Stimulated activated CD8-positive, alpha-beta memory T cell treated with anti-CD3 and anti-CD28 coated beads, Interleukin-7, amount 100 ng/mL, for 1 hour (primary cell): Measurements from ENCODE around the gene IER2.
"Not testable (repeated sequence)": the region's sequence is repeated elsewhere in the genome, so short reads cannot be mapped to it uniquely, and the experiment has no call there.

Source experiments
- DNase-seq, 2 donors: peaks; one replicate each; pipeline ENCODE4 v3.0.0-alpha.2; 2020; ENCODE audit warnings: low read depth in 2 of 2

IER2 gene

DNA sequence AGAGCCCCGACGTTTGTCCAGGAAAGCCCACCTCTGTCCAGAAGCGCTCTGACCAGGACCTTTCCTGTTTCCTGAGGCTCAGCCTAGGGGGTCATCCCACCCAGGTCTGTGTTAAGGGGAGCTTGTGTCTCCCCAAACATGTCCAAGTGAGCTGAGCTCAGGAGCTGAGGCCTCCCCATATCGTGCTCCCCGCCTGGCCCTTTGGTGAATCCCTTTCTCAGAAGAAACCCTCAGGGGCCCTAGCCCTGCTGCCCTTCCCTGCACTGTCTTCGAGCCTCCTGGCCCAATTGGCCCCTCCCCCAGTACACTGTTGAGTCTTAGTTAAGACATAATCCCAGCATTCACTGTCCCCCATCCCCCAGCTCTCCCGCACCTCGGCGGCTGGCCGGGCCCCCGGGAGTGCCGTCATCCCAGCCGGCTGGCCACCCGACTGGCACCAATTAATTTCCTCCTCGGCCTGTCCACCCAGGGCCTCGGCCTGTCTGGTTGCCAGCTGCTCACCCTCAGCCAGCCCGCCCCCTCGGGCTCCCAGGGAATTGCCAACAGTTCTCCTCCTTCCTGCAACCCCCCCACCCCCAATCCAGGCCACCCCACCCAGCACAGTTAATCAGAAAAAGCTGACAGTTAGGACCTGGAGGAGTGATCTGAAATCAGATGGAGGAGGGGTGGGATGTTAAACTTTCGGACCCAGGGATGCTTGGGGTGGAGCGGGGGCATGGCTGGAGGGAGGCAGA, 13.6 kb downstream of the IER2 start:
- no peak for DNase-seq

- no peak for DNase-seq
These were observed 14.3 kb downstream of the IER2 start for GRCh38 chr19:13164343-13165161.

DNA sequence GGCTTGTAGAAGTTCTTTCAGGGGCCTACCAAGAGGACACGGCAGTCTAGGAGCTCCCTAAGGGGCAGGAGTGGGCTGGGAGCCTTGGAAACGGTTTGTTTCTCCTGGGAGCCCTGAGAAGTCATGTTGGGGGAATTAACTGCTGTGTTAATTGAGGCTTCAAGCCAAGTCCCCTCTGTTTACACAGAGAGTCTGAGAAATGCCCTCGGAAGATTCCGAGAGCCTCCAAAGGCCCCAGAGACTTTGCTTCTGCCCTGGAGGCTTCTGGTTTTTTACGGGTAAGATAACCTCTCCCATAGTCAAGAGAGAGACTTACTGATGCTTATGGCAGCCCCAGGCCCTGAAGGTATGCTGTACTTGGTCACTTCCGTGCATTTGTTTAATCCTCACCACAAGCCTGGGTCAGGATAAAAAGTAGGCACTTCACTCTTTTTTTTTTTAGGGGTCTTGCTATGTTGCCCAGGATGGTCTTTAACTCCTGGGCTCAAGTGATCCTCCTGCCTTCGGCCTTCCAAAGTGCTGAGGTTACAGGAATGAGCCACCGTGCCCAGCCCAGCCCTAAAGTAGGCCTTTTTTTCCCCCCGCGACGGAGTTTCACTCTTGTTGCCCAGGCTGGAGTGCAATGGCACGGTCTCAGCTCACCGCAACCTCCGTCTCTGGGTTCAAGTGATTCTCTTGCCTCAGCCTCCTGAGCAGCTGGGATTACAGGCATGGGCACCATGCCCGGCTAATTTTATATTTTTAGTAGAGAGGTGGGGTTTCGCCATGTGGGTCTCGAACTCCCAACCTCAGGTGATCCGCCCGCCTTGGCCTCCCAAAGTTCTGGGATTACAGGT, 15.2 kb downstream of the IER2 start:
- no peak for DNase-seq

- DNase-seq = not testable (repeated sequence)
These were observed 15.9 kb downstream of the IER2 start for GRCh38 chr19:13166151-13166550.

DNA sequence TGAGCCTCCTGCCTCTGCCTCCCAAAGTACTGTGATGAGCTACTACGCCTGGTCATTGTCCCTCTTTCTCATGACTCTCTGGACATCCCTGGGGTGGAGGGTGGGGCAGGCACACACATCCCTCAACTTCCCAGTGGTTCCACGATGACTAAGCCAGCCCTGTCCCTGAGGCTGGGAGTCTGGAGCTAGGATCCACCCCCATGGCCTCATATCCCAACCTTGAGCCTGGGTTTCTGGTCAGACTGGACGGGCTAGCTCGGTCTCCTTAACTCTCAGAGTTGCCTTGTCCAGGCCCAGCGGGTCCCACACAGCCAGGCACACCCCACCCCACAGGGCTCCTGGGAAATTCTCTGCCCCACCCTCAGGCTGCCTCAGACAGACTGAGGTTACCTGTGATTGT, 19.6 kb downstream of the IER2 start:
- DNase-seq = no peak

DNA sequence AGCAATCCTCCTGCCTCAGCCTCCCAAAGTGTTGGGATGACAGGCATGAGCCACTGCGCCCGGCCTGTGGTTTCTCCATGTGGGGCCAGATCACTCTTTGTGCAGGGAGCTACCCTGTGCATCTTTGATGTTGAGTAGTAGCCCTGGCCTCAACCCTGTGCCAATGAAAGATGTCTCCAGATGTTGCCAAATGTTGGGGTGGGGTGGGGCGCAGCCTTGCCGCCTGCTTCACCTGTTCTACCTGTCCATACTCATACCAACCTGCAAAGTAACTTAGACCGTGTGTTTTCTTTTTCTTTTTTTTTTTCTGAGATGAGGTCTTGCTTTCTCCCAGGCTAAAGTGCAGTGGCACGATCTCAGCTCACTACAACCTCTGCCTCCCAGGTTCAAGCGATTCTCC, 20.9 kb downstream of the IER2 start:
- no peak for DNase-seq

DNA sequence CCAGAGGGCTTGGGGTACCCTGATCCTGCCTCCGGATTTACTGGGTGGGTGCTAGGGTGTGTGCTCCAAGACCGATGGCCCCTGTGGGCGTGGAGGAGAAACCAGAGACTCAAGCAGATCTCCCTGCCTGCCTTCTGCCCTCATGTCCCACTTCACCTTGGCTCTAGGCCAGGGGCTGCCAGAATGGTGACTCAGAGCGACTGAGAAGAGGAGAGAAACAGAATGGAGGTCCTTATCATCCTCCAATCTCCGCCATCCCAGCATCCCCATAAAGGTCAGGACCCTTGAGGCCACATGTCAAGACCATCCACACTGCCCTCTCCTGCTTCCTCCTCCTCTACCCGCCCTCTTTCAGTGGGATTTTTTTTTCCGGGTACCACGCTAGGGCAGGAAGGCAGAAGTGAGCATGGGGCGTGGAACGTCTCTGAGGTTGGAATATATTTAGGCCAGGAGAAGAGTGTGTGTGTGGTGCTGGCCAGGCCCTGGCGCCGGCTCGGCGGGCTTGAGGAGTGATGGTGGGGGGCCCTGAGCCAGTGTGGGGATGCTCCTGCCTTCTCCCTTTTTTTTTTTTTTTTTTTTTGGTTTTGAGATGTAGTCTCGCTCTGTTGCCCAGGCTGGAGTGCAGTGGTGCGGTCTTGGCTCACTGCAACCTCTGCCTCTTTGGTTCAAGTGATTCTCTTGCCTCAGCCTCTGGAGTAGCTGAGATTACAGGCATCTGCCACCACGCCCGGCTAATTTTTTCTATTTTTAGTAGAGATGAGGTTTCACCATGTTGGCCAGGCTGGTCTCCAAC, 22.3 kb downstream of the IER2 start:
- peak in 1 of 2 donors; percentile 75 for DNase-seq

GRCh38 chr19:13173139-13173737, 23.0 kb downstream of the IER2 start:
- DNase-seq = no peak

GRCh38 chr19:13176345-13176744, 26.1 kb downstream of the IER2 start:
- DNase-seq = no peak

- DNase-seq = not testable (repeated sequence)
These were observed 27.4 kb downstream of the IER2 start for GRCh38 chr19:13177584-13177983.

GRCh38 chr19:13178291-13178690, 28.1 kb downstream of the IER2 start:
- not testable (repeated sequence) for DNase-seq

DNA sequence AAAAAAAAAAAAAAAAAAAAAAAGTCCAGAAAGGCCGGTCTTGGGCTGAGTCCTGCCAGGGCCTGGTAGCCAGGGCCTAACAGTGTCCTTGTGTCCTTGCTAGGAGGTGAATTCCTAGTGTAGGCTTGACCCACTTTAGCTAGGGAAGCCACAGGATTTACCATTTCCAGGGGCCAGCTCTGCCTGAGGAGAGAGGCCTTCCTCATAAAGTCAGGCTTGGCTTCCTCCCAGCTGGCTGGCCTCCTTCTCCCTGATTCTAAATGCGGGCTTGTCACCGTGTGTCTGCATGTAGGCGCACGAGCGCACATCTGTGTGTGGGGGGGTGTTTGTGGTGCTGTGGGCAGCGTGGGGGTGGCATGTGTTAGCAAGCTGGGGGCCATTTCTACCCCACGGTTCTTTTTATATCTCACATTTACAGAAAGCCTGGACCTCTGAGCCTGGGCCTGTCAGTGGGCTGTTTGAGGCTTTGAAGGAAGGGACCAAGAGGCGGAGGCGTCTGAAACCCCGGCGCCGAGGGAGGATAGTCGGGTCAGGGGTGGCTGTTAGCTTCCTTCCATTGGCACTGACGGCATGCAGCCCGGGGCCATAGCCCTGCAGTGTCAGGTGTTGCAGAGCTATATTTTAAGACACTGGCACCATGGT, 31.7 kb downstream of the IER2 start:
- no peak for DNase-seq

DNA sequence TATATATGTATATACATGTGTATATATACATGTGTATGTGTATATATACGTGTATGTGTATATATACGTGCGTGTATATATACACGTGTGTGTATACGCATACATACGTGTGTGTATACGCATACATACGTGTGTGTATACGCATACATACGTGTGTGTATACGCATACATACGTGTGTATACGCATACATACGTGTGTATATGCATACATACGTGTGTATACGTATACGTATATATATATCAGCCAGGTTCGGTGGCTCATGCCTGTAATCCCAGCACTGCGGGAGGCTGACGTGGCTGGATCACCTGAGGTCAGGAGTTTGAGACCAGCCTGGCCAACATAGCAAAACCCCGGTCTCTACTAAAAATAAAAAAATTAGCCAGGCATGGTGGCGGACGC, 34.7 kb downstream of the IER2 start:
- DNase-seq = not testable (repeated sequence)

DNA sequence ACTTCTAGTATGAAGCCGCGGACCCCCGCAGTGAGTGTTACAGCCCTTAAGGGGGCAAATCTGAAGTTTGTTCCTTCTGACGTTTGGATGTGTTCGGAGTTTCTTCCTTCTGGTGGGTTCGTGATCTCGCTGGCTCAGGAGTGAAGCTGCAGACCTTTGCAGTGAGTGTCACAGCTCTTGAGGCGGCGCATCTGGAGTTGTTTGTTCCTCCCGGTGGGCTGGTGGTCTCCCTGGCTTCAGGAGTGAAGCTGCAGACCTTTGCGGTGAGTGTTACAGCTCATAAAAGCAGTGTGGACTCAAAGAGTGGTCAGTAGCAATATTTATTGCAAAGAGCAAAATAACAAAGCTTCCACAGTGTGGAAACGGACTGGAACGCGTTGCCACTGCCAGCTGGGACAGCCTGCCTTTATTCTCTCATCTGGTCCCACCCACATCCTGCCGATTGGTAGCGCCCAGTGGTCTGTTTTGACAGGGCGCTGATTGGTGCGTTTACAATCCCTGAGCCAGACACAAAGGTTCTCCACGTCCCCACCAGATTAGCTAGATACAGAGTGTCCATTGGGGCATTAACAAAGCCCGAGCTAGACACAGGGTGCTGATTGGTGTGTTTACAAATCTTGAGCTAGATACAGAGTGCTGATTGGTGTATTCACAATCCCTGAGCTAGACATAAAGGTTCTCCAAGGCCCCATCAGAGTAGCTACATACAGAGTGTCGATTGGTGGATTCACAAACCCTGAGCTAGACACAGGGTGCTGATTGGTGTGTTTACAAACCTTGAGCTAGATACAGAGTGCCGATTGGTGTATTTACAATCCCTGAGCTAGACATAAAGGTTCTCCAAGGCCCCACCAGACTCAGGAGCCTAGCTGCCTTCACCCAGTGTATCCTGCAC, 35.8 kb downstream of the IER2 start:
- not testable (repeated sequence) for DNase-seq

DNA sequence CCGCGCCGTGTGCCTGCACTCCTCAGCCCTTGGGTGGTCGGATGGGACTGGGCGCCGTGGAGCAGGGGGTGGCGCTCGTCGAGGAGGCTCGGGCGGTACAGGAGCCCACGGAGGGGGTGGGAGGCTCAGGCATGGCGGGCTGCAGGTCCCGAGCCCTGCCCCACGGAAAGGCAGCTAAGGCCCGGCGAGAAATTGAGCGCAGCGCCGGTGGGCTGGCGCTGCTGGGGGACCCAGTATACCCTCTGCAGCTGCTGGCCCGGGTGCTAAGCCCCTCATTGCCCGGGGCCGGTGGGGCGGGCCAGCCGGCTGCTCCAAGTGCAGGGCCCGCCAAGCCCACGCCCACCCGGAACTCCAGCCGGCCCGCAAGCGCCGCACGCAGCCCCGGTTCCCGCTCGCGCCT, 36.5 kb downstream of the IER2 start:
- not testable (repeated sequence) for DNase-seq

DNA sequence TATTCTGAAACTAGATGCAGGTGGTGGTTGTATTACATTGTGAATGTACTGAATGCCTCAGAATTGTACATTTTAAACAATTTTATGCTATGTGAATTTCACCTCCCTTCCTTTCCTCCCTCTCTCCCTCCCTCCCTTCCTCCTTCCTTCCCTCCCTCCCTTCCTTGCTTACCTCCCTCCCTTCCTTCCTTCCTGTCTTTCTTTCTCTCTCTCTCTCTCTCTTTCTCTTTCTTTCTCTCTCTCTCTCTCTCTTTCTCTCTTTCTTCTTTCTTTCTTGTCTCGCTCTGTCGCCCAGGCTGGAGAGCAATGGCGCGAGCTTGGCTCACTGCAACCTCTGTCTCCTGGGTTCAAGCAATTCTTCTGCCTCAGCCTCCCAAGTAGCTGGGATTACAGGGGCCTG, 37.2 kb downstream of the IER2 start:
- DNase-seq = no peak

GRCh38 chr19:13189600-13189999, 39.4 kb downstream of the IER2 start:
- DNase-seq = no peak

DNA sequence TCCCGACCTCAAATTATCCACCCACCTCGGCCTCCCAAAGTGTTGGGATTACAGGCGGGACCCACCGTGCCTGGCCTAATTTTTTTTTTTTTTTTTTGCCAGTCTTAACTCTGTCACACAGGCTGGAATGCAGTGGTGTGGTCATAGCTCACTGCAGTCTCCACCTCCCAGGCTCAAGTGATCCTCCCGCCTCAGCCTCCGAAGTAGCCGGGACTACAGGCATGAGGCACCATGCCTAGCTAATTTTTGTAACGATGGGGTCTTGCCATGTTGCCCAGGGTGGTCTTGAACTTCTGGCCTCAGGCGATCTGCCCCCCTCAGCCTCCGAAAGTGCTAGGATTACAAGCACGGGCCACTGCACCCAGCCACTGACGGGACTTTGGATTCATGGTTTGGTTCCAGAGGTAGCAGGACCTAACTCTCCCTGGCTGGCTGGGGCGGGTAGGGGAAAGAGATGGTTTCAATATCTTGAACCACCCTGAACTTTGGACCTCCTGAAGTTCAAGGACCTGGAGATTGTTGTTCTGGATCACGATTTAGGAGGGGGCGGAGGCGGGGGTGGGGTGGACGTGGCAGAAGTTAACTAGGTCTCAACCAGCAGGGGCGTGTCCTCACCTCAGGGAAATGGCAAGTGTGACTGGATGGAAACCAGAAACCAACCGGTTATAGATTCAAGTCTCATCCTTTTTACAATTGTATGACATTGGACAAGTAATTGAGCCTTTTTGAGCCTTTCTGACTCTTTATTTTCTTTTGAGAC, 40.8 kb downstream of the IER2 start:
- no peak for DNase-seq

DNA sequence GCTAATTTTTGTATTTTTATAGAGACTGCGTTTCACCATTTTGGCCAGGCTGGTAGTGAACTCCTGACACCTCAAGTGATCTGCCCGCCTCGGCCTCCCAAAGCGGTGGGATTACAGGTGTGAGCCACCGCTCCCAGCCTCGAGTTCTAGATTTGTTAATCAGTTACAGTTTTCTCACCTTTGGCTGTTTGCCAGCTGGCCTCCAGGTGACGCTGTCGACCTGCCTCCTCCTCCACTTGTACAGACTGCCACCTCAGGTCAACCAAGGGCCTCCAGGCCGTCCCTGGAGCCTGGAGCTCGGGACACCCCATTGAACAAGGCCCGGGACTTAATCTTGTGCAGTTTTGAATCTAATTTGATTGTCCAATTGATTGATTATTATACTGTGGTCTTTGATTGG, 45.5 kb downstream of the IER2 start:
- DNase-seq = peak in 1 of 2 donors; percentile 28
